WTC11 (cell line): ENCODE results near the gene GALK1. TPM values are rescaled to one million over a fixed set of nuclear protein-coding genes. Genes with fewer than 3 reads are reported as not detected.

Experiments used
- ATAC-seq: fragments of 200-7000 bp; cut with Tn5 transposase; 2 replicates; pipeline ENCODE4 v1.10.0; 2021; ENCODE audit warnings: mild to moderate bottlenecking, moderate library complexity
- CTCF ChIA-PET: fragments of 300-600 bp; sonication (Branson Sonifier 250); formaldehyde crosslinking; loops from one replicate; lab custom pipeline; 2021; ENCODE audit warnings: antibody characterized with exemption; lab: Charles Lee
- POLR2A ChIA-PET: fragments of 350-600 bp; sonication (Branson Sonifier 250); formaldehyde crosslinking; loops from one replicate; lab custom pipeline; 2021; ENCODE audit warnings: antibody characterized with exemption; lab: Charles Lee
- DNase-seq: peaks from one replicate; pipeline ENCODE4 v3.0.0; 2021; ENCODE audit warnings: low spot score
- H3K27ac Mint-ChIP-seq: 2 replicates; pipeline ENCODE4 v1.8.0; 2021; ENCODE audit warnings: mixed read lengths
- H3K27me3 Mint-ChIP-seq: 2 replicates; pipeline ENCODE4 v1.8.0; 2021; ENCODE audit warnings: low read depth, mild to moderate bottlenecking, moderate library complexity, mixed read lengths
- H3K36me3 Mint-ChIP-seq: 2 replicates; pipeline ENCODE4 v1.8.0; 2021; ENCODE audit warnings: mixed read lengths
- H3K4me1 Mint-ChIP-seq: 2 replicates; pipeline ENCODE4 v1.8.0; 2022; ENCODE audit warnings: mixed read lengths
- H3K4me3 Mint-ChIP-seq: 2 replicates; pipeline ENCODE4 v1.8.0; 2021; ENCODE audit warnings: mild to moderate bottlenecking, moderate library complexity, mixed read lengths
- H3K9me3 Mint-ChIP-seq: 2 replicates; pipeline ENCODE4 v1.8.0; 2021; ENCODE audit warnings: mixed read lengths
- AFF4 ChIP-seq: sonication (generic); formaldehyde crosslinking; IDR thresholded peaks from 2 replicates; pipeline ENCODE4 v1.8.1; 2023; ENCODE audit warnings: mild to moderate bottlenecking, missing genetic modification reagents, borderline replicate concordance
- AR ChIP-seq: fragments of 250-450 bp; sonication (Bioruptor Pico); IDR thresholded peaks from 2 replicates; pipeline ENCODE4 v1.9.0; 2021; ENCODE audit warnings: mild to moderate bottlenecking
- ETV6 ChIP-seq: sonication (generic); formaldehyde crosslinking; IDR thresholded peaks from 2 replicates; pipeline ENCODE4 v1.8.1; 2022; ENCODE audit warnings: mild to moderate bottlenecking, missing genetic modification reagents
- JAZF1 ChIP-seq: fragments of 250-450 bp; sonication (Bioruptor Pico); IDR thresholded peaks from 2 replicates; pipeline ENCODE4 v1.9.0; 2021; ENCODE audit warnings: moderate library complexity, mild to moderate bottlenecking, inconsistent platforms
- JUN ChIP-seq: sonication (generic); formaldehyde crosslinking; IDR thresholded peaks from 2 replicates; pipeline ENCODE4 v1.8.0; 2023; ENCODE audit warnings: mild to moderate bottlenecking, missing genetic modification reagents
- NFATC4 ChIP-seq: fragments of 250-450 bp; sonication (Bioruptor Pico); IDR thresholded peaks from 2 replicates; pipeline ENCODE4 v1.9.0; 2021; ENCODE audit warnings: mild to moderate bottlenecking
- NR1H2 ChIP-seq: sonication (generic); formaldehyde crosslinking; IDR thresholded peaks from 2 replicates; pipeline ENCODE4 v1.9.0; 2021; ENCODE audit warnings: mild to moderate bottlenecking, moderate library complexity, missing genetic modification reagents
- OVOL2 ChIP-seq: fragments of 250-450 bp; sonication (Bioruptor Pico); IDR thresholded peaks from 2 replicates; pipeline ENCODE4 v1.9.0; 2021; ENCODE audit warnings: mild to moderate bottlenecking, borderline replicate concordance
- SMAD3 ChIP-seq: sonication (generic); formaldehyde crosslinking; IDR thresholded peaks from 2 replicates; pipeline ENCODE4 v1.8.0; 2022; ENCODE audit warnings: missing genetic modification reagents, mild to moderate bottlenecking, borderline replicate concordance
- SMAD4 ChIP-seq: sonication (generic); formaldehyde crosslinking; IDR thresholded peaks from 2 replicates; pipeline ENCODE4 v1.8.0; 2022; ENCODE audit warnings: mild to moderate bottlenecking, missing genetic modification reagents
- SP1 ChIP-seq: sonication (generic); formaldehyde crosslinking; conservative IDR thresholded peaks from 2 replicates; pipeline ENCODE4 v1.8.1; 2022; ENCODE audit warnings: missing genetic modification reagents
- TEAD4 ChIP-seq: sonication (generic); formaldehyde crosslinking; IDR thresholded peaks from 2 replicates; pipeline ENCODE4 v1.8.0; 2022; ENCODE audit warnings: mild to moderate bottlenecking, missing genetic modification reagents
- USF1 ChIP-seq: sonication (generic); formaldehyde crosslinking; IDR thresholded peaks from 2 replicates; pipeline ENCODE4 v1.8.0; 2022; ENCODE audit warnings: mild to moderate bottlenecking, missing genetic modification reagents
- ZNF121 ChIP-seq: sonication (generic); formaldehyde crosslinking; IDR thresholded peaks from 2 replicates; pipeline ENCODE4 v1.8.0; 2023; ENCODE audit warnings: missing genetic modification reagents
- ZNF138 ChIP-seq: sonication (generic); formaldehyde crosslinking; conservative IDR thresholded peaks from 2 replicates; pipeline ENCODE4 v1.8.1; 2022; ENCODE audit warnings: mild to moderate bottlenecking, moderate library complexity, missing genetic modification reagents
- ZNF396 ChIP-seq: fragments of 250-450 bp; sonication (Bioruptor Pico); IDR thresholded peaks from 2 replicates; pipeline ENCODE4 v1.8.0; 2021; ENCODE audit warnings: mild to moderate bottlenecking, moderate library complexity, borderline replicate concordance
- total RNA-seq: library from RNA; stranded (reverse); gene quantifications from 3 replicates; pipeline ENCODE4 v1.2.3, GENCODE V29; 2021
- TF ChIP-seq, protein P1 (sequence below): sonication (generic); formaldehyde crosslinking; IDR thresholded peaks from 2 replicates; pipeline ENCODE4 v1.8.0; 2023; ENCODE audit warnings: missing genetic modification reagents, mild to moderate bottlenecking, borderline replicate concordance
- TF ChIP-seq, protein P2 (sequence below): sonication (generic); formaldehyde crosslinking; IDR thresholded peaks from 2 replicates; pipeline ENCODE4 v1.8.1; 2022; ENCODE audit warnings: low read depth, mild to moderate bottlenecking, moderate library complexity, missing genetic modification reagents, borderline replicate concordance
- TF ChIP-seq, protein P3 (sequence below): sonication (generic); formaldehyde crosslinking; IDR thresholded peaks from 2 replicates; pipeline ENCODE4 v1.8.0; 2023; ENCODE audit warnings: missing genetic modification reagents

Gene GALK1
- total RNA-seq, 1 experiment from 2014 or later, result 42.2 TPM

- H3K27ac Mint-ChIP-seq, result no peak overlapping the region
These were observed 41.6 kb downstream of the GALK1 start for GRCh38 chr17:75723171-75723930.

DNA sequence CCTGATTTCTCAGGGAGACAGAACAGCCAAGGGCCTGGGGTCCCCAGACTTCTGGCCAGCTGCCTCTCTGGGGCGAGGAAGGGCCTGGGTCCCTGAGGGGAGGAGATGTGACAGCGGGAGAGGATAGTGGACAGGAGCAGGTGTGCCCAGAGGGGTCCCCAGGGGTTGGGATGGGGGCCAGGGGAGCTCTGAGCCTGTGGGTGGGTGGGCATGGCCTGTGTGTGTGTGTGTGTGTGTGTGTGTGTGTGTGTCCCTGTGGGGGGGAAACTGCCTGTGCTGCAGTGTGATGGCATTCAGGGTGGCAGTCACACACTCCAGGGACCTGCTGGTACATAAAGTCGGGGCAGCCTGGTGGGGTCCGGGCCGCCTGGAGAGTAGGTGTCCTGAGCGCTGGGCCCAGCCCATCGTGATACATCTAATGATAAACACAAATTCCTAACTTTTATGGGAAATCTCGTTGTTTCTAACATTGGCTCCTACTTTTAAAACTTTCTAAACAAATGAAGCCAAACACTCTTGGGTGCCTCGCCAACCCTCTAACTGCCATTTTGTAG, 42.4 kb downstream of the GALK1 start:
- CTCF ChIA-PET, result interaction anchor here (0.9 to 4.9 kb wide), 6 partner anchors 16 to 89 kb away, joined by 3 to 87 read pairs (median 32); partner anchors contain the start of gene SMIM5
- no peak for ATAC-seq
- POLR2A ChIA-PET, result no interaction called here
- TF ChIP-seq SP1 (CRISPR knock-in tag), result no peak
- TF ChIP-seq, protein P1, sequence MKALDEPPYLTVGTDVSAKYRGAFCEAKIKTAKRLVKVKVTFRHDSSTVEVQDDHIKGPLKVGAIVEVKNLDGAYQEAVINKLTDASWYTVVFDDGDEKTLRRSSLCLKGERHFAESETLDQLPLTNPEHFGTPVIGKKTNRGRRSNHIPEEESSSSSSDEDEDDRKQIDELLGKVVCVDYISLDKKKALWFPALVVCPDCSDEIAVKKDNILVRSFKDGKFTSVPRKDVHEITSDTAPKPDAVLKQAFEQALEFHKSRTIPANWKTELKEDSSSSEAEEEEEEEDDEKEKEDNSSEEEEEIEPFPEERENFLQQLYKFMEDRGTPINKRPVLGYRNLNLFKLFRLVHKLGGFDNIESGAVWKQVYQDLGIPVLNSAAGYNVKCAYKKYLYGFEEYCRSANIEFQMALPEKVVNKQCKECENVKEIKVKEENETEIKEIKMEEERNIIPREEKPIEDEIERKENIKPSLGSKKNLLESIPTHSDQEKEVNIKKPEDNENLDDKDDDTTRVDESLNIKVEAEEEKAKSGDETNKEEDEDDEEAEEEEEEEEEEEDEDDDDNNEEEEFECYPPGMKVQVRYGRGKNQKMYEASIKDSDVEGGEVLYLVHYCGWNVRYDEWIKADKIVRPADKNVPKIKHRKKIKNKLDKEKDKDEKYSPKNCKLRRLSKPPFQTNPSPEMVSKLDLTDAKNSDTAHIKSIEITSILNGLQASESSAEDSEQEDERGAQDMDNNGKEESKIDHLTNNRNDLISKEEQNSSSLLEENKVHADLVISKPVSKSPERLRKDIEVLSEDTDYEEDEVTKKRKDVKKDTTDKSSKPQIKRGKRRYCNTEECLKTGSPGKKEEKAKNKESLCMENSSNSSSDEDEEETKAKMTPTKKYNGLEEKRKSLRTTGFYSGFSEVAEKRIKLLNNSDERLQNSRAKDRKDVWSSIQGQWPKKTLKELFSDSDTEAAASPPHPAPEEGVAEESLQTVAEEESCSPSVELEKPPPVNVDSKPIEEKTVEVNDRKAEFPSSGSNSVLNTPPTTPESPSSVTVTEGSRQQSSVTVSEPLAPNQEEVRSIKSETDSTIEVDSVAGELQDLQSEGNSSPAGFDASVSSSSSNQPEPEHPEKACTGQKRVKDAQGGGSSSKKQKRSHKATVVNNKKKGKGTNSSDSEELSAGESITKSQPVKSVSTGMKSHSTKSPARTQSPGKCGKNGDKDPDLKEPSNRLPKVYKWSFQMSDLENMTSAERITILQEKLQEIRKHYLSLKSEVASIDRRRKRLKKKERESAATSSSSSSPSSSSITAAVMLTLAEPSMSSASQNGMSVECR, result no peak
- no peak for TF ChIP-seq JUN (CRISPR knock-in tag)
- no peak for TF ChIP-seq USF1 (CRISPR knock-in tag)
- TF ChIP-seq ETV6 (CRISPR knock-in tag), result no peak
- no peak for TF ChIP-seq NFATC4 (CRISPR knock-in tag)
- TF ChIP-seq ZNF121 (CRISPR knock-in tag), result no peak
- no peak for TF ChIP-seq AFF4 (CRISPR knock-in tag)
- TF ChIP-seq, protein P2, sequence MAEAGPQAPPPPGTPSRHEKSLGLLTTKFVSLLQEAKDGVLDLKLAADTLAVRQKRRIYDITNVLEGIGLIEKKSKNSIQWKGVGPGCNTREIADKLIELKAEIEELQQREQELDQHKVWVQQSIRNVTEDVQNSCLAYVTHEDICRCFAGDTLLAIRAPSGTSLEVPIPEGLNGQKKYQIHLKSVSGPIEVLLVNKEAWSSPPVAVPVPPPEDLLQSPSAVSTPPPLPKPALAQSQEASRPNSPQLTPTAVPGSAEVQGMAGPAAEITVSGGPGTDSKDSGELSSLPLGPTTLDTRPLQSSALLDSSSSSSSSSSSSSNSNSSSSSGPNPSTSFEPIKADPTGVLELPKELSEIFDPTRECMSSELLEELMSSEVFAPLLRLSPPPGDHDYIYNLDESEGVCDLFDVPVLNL (CRISPR knock-in tag), result no peak
- TF ChIP-seq AR (CRISPR knock-in tag), result no peak
- TF ChIP-seq ZNF396 (CRISPR knock-in tag), result no peak
- TF ChIP-seq OVOL2, result no peak

More at GRCh38 chr17:75723171-75723930, 41.6 kb downstream of the GALK1 start:
- TF ChIP-seq TEAD4 (CRISPR knock-in tag) (no peak), ETV6 (CRISPR knock-in tag) (no peak), JAZF1 (CRISPR knock-in tag) (no peak), ZNF138 (CRISPR knock-in tag) (no peak), NR1H2 (CRISPR knock-in tag) (no peak), SMAD3 (CRISPR knock-in tag) (no peak), SMAD4 (CRISPR knock-in tag) (no peak), OVOL2 (no peak)
- TF ChIP-seq, protein P3, sequence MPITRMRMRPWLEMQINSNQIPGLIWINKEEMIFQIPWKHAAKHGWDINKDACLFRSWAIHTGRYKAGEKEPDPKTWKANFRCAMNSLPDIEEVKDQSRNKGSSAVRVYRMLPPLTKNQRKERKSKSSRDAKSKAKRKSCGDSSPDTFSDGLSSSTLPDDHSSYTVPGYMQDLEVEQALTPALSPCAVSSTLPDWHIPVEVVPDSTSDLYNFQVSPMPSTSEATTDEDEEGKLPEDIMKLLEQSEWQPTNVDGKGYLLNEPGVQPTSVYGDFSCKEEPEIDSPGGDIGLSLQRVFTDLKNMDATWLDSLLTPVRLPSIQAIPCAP (CRISPR knock-in tag), result no peak
- no peaks in the 10 kb centered on the region for H3K36me3 Mint-ChIP-seq
- H3K4me1 Mint-ChIP-seq, result peaks cover 7% of the 10 kb centered on the region
- POLR2A ChIA-PET, result no interaction called here
- CTCF ChIA-PET, result interaction anchor here (0.9 to 13.2 kb wide), 3 partner anchors 25 to 42 kb away, joined by 3 to 105 read pairs (median 6); no protein-coding TSS in a partner anchor
- no peak overlapping the region; the same call in 1 of the 2 replicates for H3K4me3 Mint-ChIP-seq
- H3K9me3 Mint-ChIP-seq, result no peaks in the 10 kb centered on the region
- DNase-seq, result no peak
- no peak for ATAC-seq
- peaks cover 22% of the 10 kb centered on the region for H3K27me3 Mint-ChIP-seq

More for the DNA sequence above, 42.4 kb downstream of the GALK1 start:
- peaks cover 7% of the 10 kb centered on the region for H3K4me1 Mint-ChIP-seq
- H3K36me3 Mint-ChIP-seq, result no peaks in the 10 kb centered on the region
- H3K27ac Mint-ChIP-seq, result no peak overlapping the region
- H3K4me3 Mint-ChIP-seq, result no peak overlapping the region; the same call in 1 of the 2 replicates
- peaks cover 22% of the 10 kb centered on the region for H3K27me3 Mint-ChIP-seq
- no peak for DNase-seq
- no peaks in the 10 kb centered on the region for H3K9me3 Mint-ChIP-seq
